Activated naive CD4-positive, alpha-beta T cell treated with anti-CD3 and anti-CD28 coated beads, Interleukin-2, amount 50 U/mL, for 72 hours (primary cell): ENCODE results near the gene ZCCHC2. TPM values are rescaled to one million over a fixed set of nuclear protein-coding genes. Genes with fewer than 3 reads are reported as not detected.
A peak's percentile ranks its signal among the peaks of the same experiment; 100 is the strongest.

ENCODE experiments used
- ATAC-seq, 2 donors: fragments of 150-1000 bp; cut with Tn5 transposase; 2 replicates each; pipeline ENCODE4 v1.10.0; 2021; ENCODE audit warnings: mild to moderate bottlenecking in 2 of 2, moderate library complexity in 2 of 2
- DNase-seq, 2 donors: peaks; one replicate each; pipeline ENCODE4 v3.0.0; 2021 to 2022; ENCODE audit warnings: low spot score in 2 of 2
- H3K27ac Mint-ChIP-seq, 2 donors: one replicate each; pipeline ENCODE4 v1.8.0; 2022; ENCODE audit warnings: mild to moderate bottlenecking in 2 of 2, mixed read lengths in 2 of 2
- H3K36me3 Mint-ChIP-seq, 2 donors: one replicate each; pipeline ENCODE4 v1.8.0; 2022; ENCODE audit warnings: mixed read lengths in 2 of 2
- H3K9me3 Mint-ChIP-seq, 2 donors: one replicate each; pipeline ENCODE4 v1.8.0; 2022; ENCODE audit warnings: mixed read lengths in 2 of 2
- total RNA-seq, 2 donors: library from RNA; stranded (reverse); gene quantifications; one replicate each; pipeline ENCODE4 v1.2.3, GENCODE V29; 2022

ZCCHC2 gene
- total RNA-seq, 2 donors from 2014 or later: 33.8 to 66.0 TPM

- DNase-seq (no peak), ATAC-seq (no peak)
- Mint-ChIP-seq H3K36me3 (peaks cover 13 to 18% of the 10 kb centered on the region in 2 donors), H3K9me3 (no peaks in the 10 kb centered on the region), H3K27ac (peak overlapping the region in 1 of 2 donors; percentile 44)
These were observed 56.2 kb downstream of the ZCCHC2 start for GRCh38 chr18:62578980-62579511.

- ATAC-seq (no peak), DNase-seq (no peak)
- peaks cover 0 to 7% of the 10 kb centered on the region in 2 donors for H3K36me3 Mint-ChIP-seq
- no peaks in the 10 kb centered on the region for H3K9me3 Mint-ChIP-seq
- H3K27ac Mint-ChIP-seq: peak overlapping the region; percentile 30 to 72
These were observed 60.6 kb downstream of the ZCCHC2 start for GRCh38 chr18:62583376-62583775.

- ATAC-seq: peak; percentile 67 to 73
- peak overlapping the region; percentile 25 to 30 for H3K27ac Mint-ChIP-seq
- peaks cover 0 to 7% of the 10 kb centered on the region in 2 donors for H3K36me3 Mint-ChIP-seq
- H3K9me3 Mint-ChIP-seq: no peaks in the 10 kb centered on the region
- DNase-seq: peak; percentile 76 to 88
These were observed 61.7 kb downstream of the ZCCHC2 start for GRCh38 chr18:62584241-62585120.

GRCh38 chr18:62585274-62586150 is 62.7 kb downstream of the ZCCHC2 start:
- peaks cover 0 to 7% of the 10 kb centered on the region in 2 donors for H3K36me3 Mint-ChIP-seq
- H3K27ac Mint-ChIP-seq: peak overlapping the region; percentile 30 to 95
- peak in 1 of 2 donors; percentile 47 for DNase-seq
- no peaks in the 10 kb centered on the region for H3K9me3 Mint-ChIP-seq
- ATAC-seq: peak; percentile 79 to 86

- Mint-ChIP-seq H3K9me3 (no peaks in the 10 kb centered on the region), H3K36me3 (peaks cover 0 to 7% of the 10 kb centered on the region in 2 donors), H3K27ac (peak overlapping the region; percentile 30 to 95)
- DNase-seq (peak; percentile 71 to 83), ATAC-seq (peak; percentile 60 to 74)
These were observed 63.4 kb downstream of the ZCCHC2 start for GRCh38 chr18:62586151-62586774.

- no peak for DNase-seq
- ATAC-seq: no peak
- H3K27ac Mint-ChIP-seq: peak overlapping the region; percentile 30 to 95
- H3K36me3 Mint-ChIP-seq: peaks cover 0 to 7% of the 10 kb centered on the region in 2 donors
- no peaks in the 10 kb centered on the region for H3K9me3 Mint-ChIP-seq
These were observed 64.1 kb downstream of the ZCCHC2 start for GRCh38 chr18:62586781-62587487.

- DNase-seq (no peak), ATAC-seq (no peak)
- Mint-ChIP-seq H3K27ac (no peak overlapping the region), H3K36me3 (peaks cover 4 to 13% of the 10 kb centered on the region in 2 donors), H3K9me3 (peaks cover 0 to 4% of the 10 kb centered on the region in 2 donors)
These were observed 64.9 kb downstream of the ZCCHC2 start for GRCh38 chr18:62587689-62588088.

GRCh38 chr18:62588217-62588616 is 65.4 kb downstream of the ZCCHC2 start:
- Mint-ChIP-seq H3K36me3 (peaks cover 4 to 13% of the 10 kb centered on the region in 2 donors), H3K27ac (no peak overlapping the region), H3K9me3 (peaks cover 0 to 4% of the 10 kb centered on the region in 2 donors)
- DNase-seq (no peak), ATAC-seq (no peak)

GRCh38 chr18:62590799-62591590 is 68.2 kb downstream of the ZCCHC2 start:
- H3K27ac Mint-ChIP-seq: no peak overlapping the region
- H3K36me3 Mint-ChIP-seq: peaks cover 4 to 13% of the 10 kb centered on the region in 2 donors
- no peak for DNase-seq
- peaks cover 0 to 4% of the 10 kb centered on the region in 2 donors for H3K9me3 Mint-ChIP-seq
- no peak for ATAC-seq

- Mint-ChIP-seq H3K36me3 (peaks cover 6 to 9% of the 10 kb centered on the region in 2 donors), H3K9me3 (peaks cover 0 to 4% of the 10 kb centered on the region in 2 donors), H3K27ac (no peak overlapping the region)
- DNase-seq (peak in 1 of 2 donors; percentile 17), ATAC-seq (peak in 1 of 2 donors; percentile 65)
These were observed 73.5 kb downstream of the ZCCHC2 start for GRCh38 chr18:62596145-62597005.

- H3K27ac Mint-ChIP-seq: no peak overlapping the region
- ATAC-seq: no peak
- peaks cover 0 to 4% of the 10 kb centered on the region in 2 donors for H3K36me3 Mint-ChIP-seq
These were observed 79.0 kb downstream of the ZCCHC2 start for GRCh38 chr18:62601871-62602270.

GRCh38 chr18:62602706-62603105 is 79.9 kb downstream of the ZCCHC2 start:
- H3K36me3 Mint-ChIP-seq: peaks cover 0 to 4% of the 10 kb centered on the region in 2 donors
- DNase-seq (no peak), ATAC-seq (no peak)
- peak overlapping the region in 1 of 2 donors; percentile 2 for H3K27ac Mint-ChIP-seq
- no peaks in the 10 kb centered on the region for H3K9me3 Mint-ChIP-seq

More at GRCh38 chr18:62601871-62602270, 79.0 kb downstream of the ZCCHC2 start:
- DNase-seq: no peak
- H3K9me3 Mint-ChIP-seq: no peaks in the 10 kb centered on the region

- Mint-ChIP-seq H3K36me3 (peaks cover 0 to 4% of the 10 kb centered on the region in 2 donors), H3K27ac (no peak overlapping the region), H3K9me3 (no peaks in the 10 kb centered on the region)
- DNase-seq (no peak), ATAC-seq (no peak)
These were observed 80.4 kb downstream of the ZCCHC2 start for GRCh38 chr18:62603211-62603610.

GRCh38 chr18:62603979-62604378 is 81.2 kb downstream of the ZCCHC2 start:
- Mint-ChIP-seq H3K27ac (peak overlapping the region in 1 of 2 donors; percentile 66), H3K9me3 (no peaks in the 10 kb centered on the region), H3K36me3 (no peaks in the 10 kb centered on the region)
- DNase-seq (no peak), ATAC-seq (no peak)
